MM.1S (cell line): ENCODE data around the gene CLIP4.

ENCODE experiments used
- EZH2 ChIP-seq: fragments of 300-600 bp; sonication (generic); optimal IDR thresholded peaks from 2 replicates; pipeline ENCODE3; 2017; ENCODE audit warnings: low read depth, mild to moderate bottlenecking, antibody characterized with exemption, low read length, mixed read lengths
- TF ChIP-seq, protein P1 (sequence below): fragments of 300-600 bp; sonication (generic); IDR thresholded peaks from 2 replicates; pipeline ENCODE4 v1.5.1; 2016; ENCODE audit warnings: antibody characterized with exemption, low read length, mixed read lengths

DNA sequence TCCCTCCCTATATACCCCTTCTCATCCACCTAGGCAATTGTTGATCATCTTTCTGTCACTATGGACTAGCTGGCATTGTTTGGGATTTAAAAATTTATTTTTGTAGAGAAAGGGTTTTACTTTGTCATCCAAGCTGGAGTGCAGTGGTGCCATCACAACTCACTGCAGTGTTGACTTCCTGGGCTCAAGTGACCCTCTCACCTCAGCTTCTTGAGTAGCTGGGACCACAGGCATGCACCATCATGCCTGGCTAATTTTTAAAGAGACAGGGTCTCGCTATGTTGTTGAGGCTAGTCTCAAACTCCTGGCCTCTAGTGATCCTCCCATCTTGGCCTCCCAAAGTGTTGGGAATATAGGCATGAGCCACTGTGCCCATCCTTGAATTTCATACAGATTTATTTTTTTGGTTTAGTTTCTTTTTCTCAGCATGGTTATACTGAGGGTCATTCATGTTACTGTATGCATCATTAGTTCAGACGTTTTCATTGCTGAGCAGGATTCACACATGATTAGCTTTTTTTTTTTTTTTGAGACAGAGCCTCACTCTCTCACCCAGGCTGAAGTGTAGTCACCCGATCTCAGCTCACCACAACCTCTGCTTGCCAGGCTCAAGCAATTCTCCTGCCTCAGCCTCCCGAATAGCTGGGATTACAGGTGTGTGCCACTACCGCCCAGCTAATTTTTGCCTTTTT is 32.3 kb upstream of the CLIP4 start:
- TF ChIP-seq, protein P1, sequence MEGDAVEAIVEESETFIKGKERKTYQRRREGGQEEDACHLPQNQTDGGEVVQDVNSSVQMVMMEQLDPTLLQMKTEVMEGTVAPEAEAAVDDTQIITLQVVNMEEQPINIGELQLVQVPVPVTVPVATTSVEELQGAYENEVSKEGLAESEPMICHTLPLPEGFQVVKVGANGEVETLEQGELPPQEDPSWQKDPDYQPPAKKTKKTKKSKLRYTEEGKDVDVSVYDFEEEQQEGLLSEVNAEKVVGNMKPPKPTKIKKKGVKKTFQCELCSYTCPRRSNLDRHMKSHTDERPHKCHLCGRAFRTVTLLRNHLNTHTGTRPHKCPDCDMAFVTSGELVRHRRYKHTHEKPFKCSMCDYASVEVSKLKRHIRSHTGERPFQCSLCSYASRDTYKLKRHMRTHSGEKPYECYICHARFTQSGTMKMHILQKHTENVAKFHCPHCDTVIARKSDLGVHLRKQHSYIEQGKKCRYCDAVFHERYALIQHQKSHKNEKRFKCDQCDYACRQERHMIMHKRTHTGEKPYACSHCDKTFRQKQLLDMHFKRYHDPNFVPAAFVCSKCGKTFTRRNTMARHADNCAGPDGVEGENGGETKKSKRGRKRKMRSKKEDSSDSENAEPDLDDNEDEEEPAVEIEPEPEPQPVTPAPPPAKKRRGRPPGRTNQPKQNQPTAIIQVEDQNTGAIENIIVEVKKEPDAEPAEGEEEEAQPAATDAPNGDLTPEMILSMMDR, result no peak
- no peak for TF ChIP-seq EZH2
